ENCODE data around the gene GTF2H4. TPM values are rescaled to one million over a fixed set of nuclear protein-coding genes. Genes with fewer than 3 reads are reported as not detected.
"Not testable (repeated sequence)": the region's sequence is repeated elsewhere in the genome, so short reads cannot be mapped to it uniquely, and the experiment has no call there.

Gene GTF2H4
- total RNA-seq, 1 donor from 2014 or later = 44.6 TPM

- Histone ChIP-seq H3K27me3 (no peaks in the 10 kb centered on the region), H3K9me3 (no peaks in the 10 kb centered on the region), H3K4me1 (peaks cover 17% of the 10 kb centered on the region), H3K4me3 (no peak overlapping the region), H3K27ac (no peak overlapping the region), H3K36me3 (peaks cover 53% of the 10 kb centered on the region)
- ATAC-seq (no peak), DNase-seq (no peak)
- intact Hi-C loops (cut with DNase I) = loop anchor here (10.0 kb wide), 1 partner anchor 157 kb away; no protein-coding TSS in a partner anchor
- TF ChIP-seq CTCF (IDR thresholded peaks at IDR 0.05) = no peak
Observed at GRCh38 chr6:30917487-30917886, 9.5 kb downstream of the GTF2H4 start.

- DNase-seq (no peak), ATAC-seq (no peak)
- intact Hi-C loops (cut with DNase I) = loop anchor here (10.0 kb wide), 1 partner anchor 156 kb away; no protein-coding TSS in a partner anchor
- Histone ChIP-seq H3K4me3 (no peak overlapping the region), H3K27me3 (no peaks in the 10 kb centered on the region), H3K27ac (no peak overlapping the region), H3K9me3 (no peaks in the 10 kb centered on the region), H3K4me1 (peaks cover 17% of the 10 kb centered on the region), H3K36me3 (peaks cover 64% of the 10 kb centered on the region)
- no peak for TF ChIP-seq CTCF (IDR thresholded peaks at IDR 0.05)
Observed at GRCh38 chr6:30918670-30919069, 10.7 kb downstream of the GTF2H4 start.

GRCh38 chr6:30922447-30922852 is 14.4 kb downstream of the GTF2H4 start:
- no peaks in the 10 kb centered on the region for H3K9me3 ChIP-seq
- H3K27ac ChIP-seq = no peak overlapping the region
- H3K36me3 ChIP-seq = peaks cover 86% of the 10 kb centered on the region
- DNase-seq (no peak), ATAC-seq (no peak)
- intact Hi-C loops (cut with DNase I) = no loop called here
- TF ChIP-seq CTCF (IDR thresholded peaks at IDR 0.05) = no peak
- H3K4me3 ChIP-seq = no peak overlapping the region
- peaks cover 8% of the 10 kb centered on the region for H3K4me1 ChIP-seq
- no peaks in the 10 kb centered on the region for H3K27me3 ChIP-seq

- H3K27me3 ChIP-seq; H3K27ac ChIP-seq; intact Hi-C loops (cut with DNase I); DNase-seq; ATAC-seq; H3K9me3 ChIP-seq; H3K4me3 ChIP-seq; H3K4me1 ChIP-seq: not testable (repeated sequence)
- peaks cover 72% of the 10 kb centered on the region for H3K36me3 ChIP-seq
Observed at GRCh38 chr6:30924040-30924627, 16.1 kb downstream of the GTF2H4 start.

GRCh38 chr6:30926644-30927043 is 18.6 kb downstream of the GTF2H4 start:
- ATAC-seq (peak; percentile 91), DNase-seq (peak; percentile 82)
- Histone ChIP-seq H3K4me3 (no peak overlapping the region), H3K27ac (peak overlapping the region; percentile 80), H3K4me1 (peaks cover 8% of the 10 kb centered on the region), H3K36me3 (peaks cover 47% of the 10 kb centered on the region), H3K9me3 (no peaks in the 10 kb centered on the region), H3K27me3 (no peaks in the 10 kb centered on the region)
- TF ChIP-seq CTCF (IDR thresholded peaks at IDR 0.05) = no peak
- intact Hi-C loops (cut with DNase I) = no loop called here

GRCh38 chr6:30927080-30927479 is 19.1 kb downstream of the GTF2H4 start:
- H3K4me1 ChIP-seq; H3K27me3 ChIP-seq; ATAC-seq; DNase-seq; intact Hi-C loops (cut with DNase I); H3K9me3 ChIP-seq; H3K4me3 ChIP-seq: not testable (repeated sequence)
- Histone ChIP-seq H3K36me3 (peaks cover 42% of the 10 kb centered on the region), H3K27ac (peak overlapping the region; percentile 80)

- no peaks in the 10 kb centered on the region for H3K27me3 ChIP-seq
- DNase-seq (no peak), ATAC-seq (no peak)
- H3K9me3 ChIP-seq = no peaks in the 10 kb centered on the region
- TF ChIP-seq CTCF (IDR thresholded peaks at IDR 0.05) = no peak
- intact Hi-C loops (cut with DNase I) = no loop called here
- no peak overlapping the region for H3K4me3 ChIP-seq
- peaks cover 9% of the 10 kb centered on the region for H3K4me1 ChIP-seq
- H3K36me3 ChIP-seq = peaks cover 26% of the 10 kb centered on the region
- H3K27ac ChIP-seq = peak overlapping the region; percentile 80
Observed at GRCh38 chr6:30928677-30929076, 20.7 kb downstream of the GTF2H4 start.

All from upper lobe of right lung (tissue), 1 donor.